Astrocyte (in vitro differentiated cells and primary cell): ENCODE results near the gene MAP3K10.

ENCODE experiments used
- CTCF ChIP-seq: IDR thresholded peaks from 2 replicates; pipeline ENCODE4 v1.5.1; 2011; ENCODE audit warnings: low read depth, mild to moderate bottlenecking, inconsistent platforms, low read length, moderate library complexity; ENCODE audit not compliant: insufficient read depth
- EZH2 ChIP-seq: IDR thresholded peaks from 2 replicates; pipeline ENCODE4 v1.6.1; 2012; ENCODE audit warnings: mild to moderate bottlenecking, low read length, inconsistent platforms; ENCODE audit not compliant: insufficient read depth

- no peak for TF ChIP-seq CTCF
- TF ChIP-seq EZH2 = no peak
Measured at GRCh38 chr19:40238775-40239174, 47.5 kb downstream of the MAP3K10 start.
